HepG2 (cell line): ENCODE measurements around the gene CGA. TPM values are rescaled to one million over a fixed set of nuclear protein-coding genes. Genes with fewer than 3 reads are reported as not detected.

Experiments
- ATAC-seq: fragments of 200-7000 bp; cut with Tn5 transposase; 3 replicates; pipeline ENCODE4 v1.9.1; 2020; ENCODE audit warnings: mild to moderate bottlenecking, moderate library complexity
- BruUV-seq: library from RNA; stranded (reverse); fragments of 400-500 nt; replicated peaks from 2 replicates; lab custom pipeline; 2021; lab: Mats Ljungman, UMichigan
- CTCF ChIA-PET: fragments of 300-600 bp; formaldehyde crosslinking; extraction: SDS; loops from one replicate; lab custom pipeline; 2021; ENCODE audit warnings: low total read pairs, inconsistent platforms, low intra/inter-chr PET ratio; lab: Yijun Ruan, JAX
- POLR2A ChIA-PET: fragments of 350-600 bp; sonication (Branson Sonifier 250); formaldehyde crosslinking; loops from one replicate; lab custom pipeline; 2020; ENCODE audit warnings: antibody characterized with exemption, inconsistent platforms; lab: Yijun Ruan, JAX
- DNase-seq: peaks from one replicate; pipeline ENCODE4 v3.0.0-alpha.2; 2015; ENCODE audit warnings: low spot score
- FAIRE-seq: peaks from 3 replicates; lab custom pipeline; 2011; peaks lifted over from hg19 to GRCh38; lab: Jason Lieb, UNC
- H2AFZ ChIP-seq: one replicate; pipeline ENCODE4 v1.6.1; 2011; ENCODE audit warnings: low read length, inconsistent platforms
- H3K27ac ChIP-seq: fragments of 300-600 bp; 3 replicates; pipeline ENCODE4 v1.8.0; 2011; ENCODE audit warnings: mixed run types, mild to moderate bottlenecking, mixed read lengths, low read length, inconsistent platforms; ENCODE audit not compliant: insufficient read depth; ENCODE audit errors: extremely low read length
- H3K27me3 ChIP-seq, 2 experiments: fragments of 200-600 bp in 1 of 2; 2 replicates in 1 of 2; 3 replicates in 1 of 2; pipeline versions ENCODE4 v1.6.0 to v1.8.0; 2011; ENCODE audit warnings: low read length in 2 of 2, mild to moderate bottlenecking in 2 of 2, moderate library complexity in 2 of 2, inconsistent platforms in 1 of 2; ENCODE audit not compliant: insufficient read depth in 2 of 2, control insufficient read depth in 1 of 2
- H3K36me3 ChIP-seq, 2 experiments: fragments of 200-600 bp in 1 of 2; replicated peaks in 1 of 2; 2 replicates in 1 of 2; 3 replicates in 1 of 2; pipeline versions ENCODE4 v1.5.1 to v1.8.0; 2011; ENCODE audit warnings: low read length in 2 of 2, inconsistent platforms in 1 of 2; ENCODE audit not compliant: insufficient read depth in 2 of 2, control insufficient read depth in 1 of 2
- H3K4me1 ChIP-seq: 2 replicates; pipeline ENCODE4 v1.5.1; 2012; ENCODE audit warnings: low read length, inconsistent platforms; ENCODE audit not compliant: insufficient read depth
- H3K4me2 ChIP-seq: 2 replicates; pipeline ENCODE4 v1.6.0; 2011; ENCODE audit warnings: low read depth, low read length, inconsistent platforms
- H3K4me3 ChIP-seq, 3 experiments: fragments of 200-600 bp in 1 of 3; sonication (generic), shearing (Covaris generic) in 1 of 3; replicated peaks in 1 of 3; 2 replicates each; pipeline ENCODE4 v1.5.1; 2011 to 2016; ENCODE audit warnings: low read length in 3 of 3, inconsistent platforms in 2 of 3, low read depth in 2 of 3, mild to moderate bottlenecking in 2 of 3, control low read depth in 1 of 3, mixed read lengths in 1 of 3; ENCODE audit not compliant: insufficient read depth in 1 of 3
- H3K79me2 ChIP-seq: one replicate; pipeline ENCODE4 v1.6.1; 2011; ENCODE audit warnings: low read length, inconsistent platforms; ENCODE audit not compliant: insufficient read depth
- H3K9ac ChIP-seq: 2 replicates; pipeline ENCODE4 v1.6.0; 2011; ENCODE audit warnings: mild to moderate bottlenecking, low read depth, low read length, inconsistent platforms; ENCODE audit not compliant: insufficient read depth
- H3K9me3 ChIP-seq: 2 replicates; pipeline ENCODE4 v1.5.1; 2012; ENCODE audit warnings: mild to moderate bottlenecking, low read length
- H4K20me1 ChIP-seq: 2 replicates; pipeline ENCODE4 v1.6.0; 2011; ENCODE audit warnings: inconsistent platforms, mild to moderate bottlenecking, low read length, moderate library complexity; ENCODE audit not compliant: insufficient read depth
- THYN1 ChIP-seq: sonication (generic); formaldehyde crosslinking; IDR thresholded peaks from 2 replicates; pipeline ENCODE4 v1.8.1; 2023; ENCODE audit warnings: low read depth, mild to moderate bottlenecking, moderate library complexity, missing genetic modification reagents, borderline replicate concordance
- ZFX ChIP-seq: sonication (generic); formaldehyde crosslinking; IDR thresholded peaks from 2 replicates; pipeline ENCODE4 v1.4.0; 2020; ENCODE audit warnings: mild to moderate bottlenecking, low read depth, missing genetic modification reagents, moderate library complexity
- WGBS: methylation state at CpG from one replicate; pipeline ENCODE4 v1.1.6; 2017; ENCODE audit warnings: low lambda C conversion rate; 5-methylcytosine and 5-hydroxymethylcytosine counted together
- in situ Hi-C: cut with HindIII; loops from 2 replicates; pipeline ENCODE4 v1.10.0; 2017; ENCODE audit warnings: low pct_unique_long_range_greater_than_20kb; ENCODE audit not compliant: extremely low pct_ligation_motif_present
- intact Hi-C: fragments of 100-400 bp; cut with micrococcal nuclease; formaldehyde crosslinking; loops from one replicate; pipeline ENCODE4 v1.10.0; 2022; ENCODE audit not compliant: unreplicated experiment
- polyA plus RNA-seq, 8 experiments: library from polyadenylated mRNA; depleted of rRNA in 3 of 8; stranded (reverse) in 7 of 8; unstranded in 1 of 8; fragments of >200 nt; fragmentation: Illumina TruSeq in 4 of 8; extraction: Trizol in 4 of 8; gene quantifications; 2 replicates each; pipeline versions ENCODE4 v1.2.1 to v1.2.3, GENCODE V29; 2011 to 2016; ENCODE audit warnings: low read depth in 4 of 8, missing spikeins in 1 of 8, mixed read lengths in 1 of 8; ENCODE audit not compliant: insufficient read depth in 1 of 8
- total RNA-seq, 5 experiments: library from RNA; depleted of rRNA; stranded (reverse); fragments of >200 nt; fragmentation: Illumina TruSeq; extraction: Trizol; gene quantifications; 2 replicates each; pipeline ENCODE4 v1.2.3, GENCODE V29; 2016; ENCODE audit warnings: low read depth in 1 of 5

CGA gene
- total and polyA plus RNA-seq, 2 of the 13 experiments (the other 11 are each of a cell fraction or from before 2014, with no cell fraction given) = 0.09 TPM; not detected in 1

DNA sequence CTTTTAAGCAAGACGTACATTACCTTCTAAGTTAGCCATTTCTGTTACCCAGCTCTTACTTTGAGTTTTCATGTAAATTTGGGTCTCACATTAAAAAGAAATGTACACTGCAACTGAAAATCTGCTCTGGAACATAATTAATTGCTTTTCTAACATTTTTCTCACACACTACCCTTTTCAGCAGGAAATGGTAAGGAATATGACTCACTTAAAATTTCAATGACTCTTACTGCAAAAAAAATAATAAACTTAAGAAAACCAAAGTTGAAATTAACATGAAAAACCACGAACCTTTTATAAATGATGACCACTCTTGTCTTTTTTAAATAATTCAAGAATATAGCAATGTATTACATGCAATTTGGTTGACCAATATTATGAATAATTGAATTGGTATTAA, 1.3 kb downstream of the CGA start:
- POLR2A ChIA-PET = no interaction called here
- BruUV-seq = no TSS peak
- in situ Hi-C loops = no loop called here
- H3K4me1 ChIP-seq = no peaks in the 10 kb centered on the region; the same call in 1 of the 2 replicates
- no peak for TF ChIP-seq THYN1
- TF ChIP-seq, all 625 proteins: peak for 0
- intact Hi-C loops = no loop called here
- no peak for DNase-seq
- CTCF ChIA-PET = no interaction called here
- Histone ChIP-seq H3K4me2 (no peak overlapping the region), H3K9ac (no peak overlapping the region), H3K27me3 (0 out of 5 replicates have a peak, but pooled peaks cover 0 to 3% of the 10 kb centered on the region in 2 experiments), H4K20me1 (no peaks in the 10 kb centered on the region), H3K9me3 (no peaks in the 10 kb centered on the region), H3K36me3 (no peaks in the 10 kb centered on the region), H3K79me2 (no peaks in the 10 kb centered on the region), H2AFZ (no peak overlapping the region), H3K4me3 (no peak overlapping the region), H3K27ac (no peak overlapping the region)
- no peak for FAIRE-seq
- ATAC-seq = no peak
- 7% methylated on average over 2 of the region's 2 CpGs for WGBS

DNA sequence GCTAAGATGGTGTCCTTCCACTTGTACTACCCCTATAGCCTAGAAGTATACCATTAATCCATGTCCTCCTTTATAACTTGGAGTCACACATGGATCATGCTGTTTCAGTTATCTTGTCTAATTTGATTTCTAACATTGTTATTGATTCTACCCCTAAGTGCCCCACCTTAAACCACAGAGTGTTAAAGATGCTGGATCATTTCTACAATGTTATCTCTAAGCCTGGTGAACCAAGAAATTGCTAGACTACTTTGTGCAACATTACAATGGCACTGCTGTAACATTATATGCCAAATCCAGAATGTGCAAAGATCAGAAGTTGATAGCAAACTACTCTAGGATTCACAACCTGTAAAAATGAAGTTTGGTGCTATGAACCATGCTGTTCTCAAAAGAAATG, 1.7 kb downstream of the CGA start:
- Histone ChIP-seq H3K27me3 (0 out of 5 replicates have a peak, but pooled peaks cover 0 to 3% of the 10 kb centered on the region in 2 experiments), H4K20me1 (no peaks in the 10 kb centered on the region), H3K27ac (no peak overlapping the region), H3K9me3 (no peaks in the 10 kb centered on the region), H2AFZ (no peak overlapping the region), H3K79me2 (no peaks in the 10 kb centered on the region), H3K4me3 (no peak overlapping the region), H3K4me2 (no peak overlapping the region), H3K4me1 (no peaks in the 10 kb centered on the region), H3K36me3 (no peaks in the 10 kb centered on the region), H3K9ac (no peak overlapping the region)
- ChIA-PET POLR2A (no interaction called here), CTCF (no interaction called here)
- DNase-seq (no peak), FAIRE-seq (no peak), ATAC-seq (no peak)
- no TSS peak for BruUV-seq
- intact Hi-C loops (no loop called here), in situ Hi-C loops (no loop called here)
- no peak for TF ChIP-seq ZFX (CRISPR knock-in tag)
